OCI-LY7 (cell line): Measurements from ENCODE around the gene LUZP1.

Experiments used
- CTCF ChIP-seq: fragments of 200-600 bp; sonication (generic); conservative IDR thresholded peaks from 2 replicates; pipeline ENCODE4 v1.5.1; 2014; ENCODE audit warnings: mild to moderate bottlenecking, antibody characterized with exemption, low read length, moderate library complexity, mixed read lengths
- EZH2phosphoT487 ChIP-seq: fragments of 200-600 bp; sonication (generic); IDR thresholded peaks from 2 replicates; pipeline ENCODE4 v1.6.1; 2018; ENCODE audit warnings: low read depth, borderline replicate concordance, mild to moderate bottlenecking, mixed run types, antibody characterized with exemption, low read length, moderate library complexity, mixed read lengths

DNA sequence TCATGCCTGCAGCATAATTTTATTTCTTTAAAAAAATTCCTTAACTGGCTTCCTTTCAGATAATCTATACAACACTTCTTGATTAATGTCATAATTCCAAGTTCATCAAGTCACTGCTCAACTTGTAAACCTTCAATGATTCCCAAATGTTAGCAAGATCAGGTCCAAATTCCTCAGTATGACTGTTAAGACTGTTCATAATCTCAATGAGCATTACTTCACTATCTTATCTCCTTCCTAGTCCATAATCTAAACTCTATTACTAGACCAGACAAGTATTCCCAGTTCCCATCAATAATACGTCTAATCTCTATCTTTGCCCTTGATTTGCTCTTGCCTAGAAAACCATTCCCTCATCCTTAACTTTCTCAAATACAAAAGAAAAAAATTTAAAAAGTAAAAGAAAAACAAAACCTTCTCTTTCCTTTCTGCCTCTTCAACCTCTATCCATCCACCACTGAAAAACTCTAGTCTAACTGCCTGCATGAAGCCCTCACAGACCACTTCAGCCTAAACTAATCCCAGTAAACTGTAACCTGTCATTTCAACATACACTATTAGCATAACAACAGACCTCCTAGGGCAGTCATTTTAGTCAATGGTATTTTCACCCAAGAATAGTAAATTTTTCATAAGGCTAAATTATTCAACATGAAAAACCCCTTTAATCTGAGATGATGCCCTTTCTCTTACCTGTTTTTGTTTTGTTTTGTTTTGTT lies 15.5 kb downstream of the LUZP1 start:
- TF ChIP-seq CTCF (no peak), EZH2phosphoT487 (no peak)
